Chondrocyte (in vitro differentiated cells): ENCODE measurements around the gene TUBB8. TPM values are rescaled to one million over a fixed set of nuclear protein-coding genes. Genes with fewer than 3 reads are reported as not detected.

Experiments used
- DNase-seq: peaks from one replicate; pipeline ENCODE4 v3.0.0; 2021; ENCODE audit warnings: mixed read lengths, low spot score
- H3K27ac Mint-ChIP-seq: one replicate; pipeline ENCODE4 v1.8.0; 2021; ENCODE audit warnings: mild to moderate bottlenecking, moderate library complexity, mixed read lengths; ENCODE audit not compliant: unreplicated experiment
- H3K27me3 Mint-ChIP-seq: 2 replicates; pipeline ENCODE4 v1.8.0; 2021; ENCODE audit warnings: low read depth, mixed read lengths
- H3K36me3 Mint-ChIP-seq: 2 replicates; pipeline ENCODE4 v1.8.0; 2021; ENCODE audit warnings: low read depth, mixed read lengths
- H3K4me1 Mint-ChIP-seq: 2 replicates; pipeline ENCODE4 v1.8.0; 2021; ENCODE audit warnings: low read depth, mild to moderate bottlenecking, mixed read lengths
- H3K4me3 Mint-ChIP-seq: one replicate; pipeline ENCODE4 v1.8.0; 2021; ENCODE audit warnings: mild to moderate bottlenecking, moderate library complexity, mixed read lengths; ENCODE audit not compliant: unreplicated experiment
- H3K9me3 Mint-ChIP-seq: 2 replicates; pipeline ENCODE4 v1.8.0; 2021; ENCODE audit warnings: low read depth, mixed read lengths
- CTCF ChIP-seq: fragments of 200-600 bp; sonication (generic); IDR thresholded peaks from 2 replicates; pipeline ENCODE4 v1.5.0; 2021; ENCODE audit warnings: antibody characterized with exemption, mild to moderate bottlenecking, moderate library complexity
- total RNA-seq: library from RNA; stranded (reverse); gene quantifications from 3 replicates; pipeline ENCODE4 v1.2.1, GENCODE V29; 2021

The TUBB8 gene
- total RNA-seq, 1 donor from 2014 or later = not detected

- DNase-seq = no peak
- Mint-ChIP-seq H3K27me3 (peaks cover 10% of the 10 kb centered on the region), H3K4me1 (peaks cover 9% of the 10 kb centered on the region), H3K27ac (no peak overlapping the region), H3K36me3 (peaks cover 7% of the 10 kb centered on the region), H3K9me3 (peaks cover 18% of the 10 kb centered on the region), H3K4me3 (no peak overlapping the region)
- no peak for TF ChIP-seq CTCF
These were observed 43.1 kb upstream of the TUBB8 start for GRCh38 chr10:92153-92552.

- no peak for TF ChIP-seq CTCF
- Mint-ChIP-seq H3K4me1 (peaks cover 9% of the 10 kb centered on the region), H3K27ac (no peak overlapping the region), H3K36me3 (peaks cover 4% of the 10 kb centered on the region), H3K9me3 (peaks cover 13% of the 10 kb centered on the region), H3K27me3 (peaks cover 11% of the 10 kb centered on the region), H3K4me3 (no peak overlapping the region)
- DNase-seq = no peak
These were observed 42.2 kb upstream of the TUBB8 start for GRCh38 chr10:91313-91712.

DNA sequence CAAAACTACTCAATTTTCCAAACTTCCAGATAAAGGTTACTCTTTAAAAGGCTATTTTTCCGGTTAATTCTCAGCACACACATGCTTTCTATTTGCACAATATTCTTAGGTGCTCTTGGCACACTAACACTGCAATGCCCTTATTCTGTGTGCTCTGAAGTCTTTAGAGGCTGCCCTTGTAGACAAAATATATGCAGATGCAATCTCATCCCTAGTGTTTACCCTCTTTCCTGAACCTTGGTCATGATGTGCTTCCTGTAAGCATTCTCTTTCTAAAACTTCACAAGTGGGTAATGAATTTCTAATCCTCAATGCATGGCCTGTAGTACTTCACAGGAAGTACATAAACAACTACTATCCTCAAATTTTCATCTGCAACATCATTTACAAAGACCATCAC lies 41.1 kb upstream of the TUBB8 start:
- Mint-ChIP-seq H3K4me1 (peaks cover 9% of the 10 kb centered on the region), H3K36me3 (peaks cover 4% of the 10 kb centered on the region), H3K27ac (no peak overlapping the region), H3K4me3 (no peak overlapping the region), H3K27me3 (peaks cover 15% of the 10 kb centered on the region), H3K9me3 (peaks cover 7% of the 10 kb centered on the region)
- TF ChIP-seq CTCF = no peak
- DNase-seq = no peak

GRCh38 chr10:89248-89647 lies 40.2 kb upstream of the TUBB8 start:
- Mint-ChIP-seq H3K4me1 (peaks cover 9% of the 10 kb centered on the region), H3K4me3 (no peak overlapping the region), H3K27ac (no peak overlapping the region), H3K36me3 (no peaks in the 10 kb centered on the region), H3K27me3 (peaks cover 15% of the 10 kb centered on the region), H3K9me3 (no peaks in the 10 kb centered on the region)
- no peak for TF ChIP-seq CTCF
- no peak for DNase-seq

- no peaks in the 10 kb centered on the region for H3K9me3 Mint-ChIP-seq
- H3K4me1 Mint-ChIP-seq = peaks cover 9% of the 10 kb centered on the region
These were observed 39.2 kb upstream of the TUBB8 start for GRCh38 chr10:88253-88652.

More at GRCh38 chr10:88253-88652, 39.2 kb upstream of the TUBB8 start:
- peaks cover 17% of the 10 kb centered on the region for H3K27me3 Mint-ChIP-seq
- no peak overlapping the region for H3K4me3 Mint-ChIP-seq
- H3K27ac Mint-ChIP-seq = no peak overlapping the region
- no peaks in the 10 kb centered on the region for H3K36me3 Mint-ChIP-seq
- DNase-seq = no peak
- TF ChIP-seq CTCF = no peak
